GM20000 (cell line): Measurements from ENCODE around the gene SMR3A.

ENCODE experiments used
- DNase-seq: peaks from one replicate; pipeline ENCODE4 v3.0.0; 2012; ENCODE audit warnings: low spot score
- TF ChIP-seq, protein P1 (sequence below): IDR thresholded peaks from 2 replicates; pipeline ENCODE4 v1.5.1; 2012; ENCODE audit warnings: mild to moderate bottlenecking, control low read depth; ENCODE audit errors: extremely low read depth, missing control alignments

The SMR3A gene

DNA sequence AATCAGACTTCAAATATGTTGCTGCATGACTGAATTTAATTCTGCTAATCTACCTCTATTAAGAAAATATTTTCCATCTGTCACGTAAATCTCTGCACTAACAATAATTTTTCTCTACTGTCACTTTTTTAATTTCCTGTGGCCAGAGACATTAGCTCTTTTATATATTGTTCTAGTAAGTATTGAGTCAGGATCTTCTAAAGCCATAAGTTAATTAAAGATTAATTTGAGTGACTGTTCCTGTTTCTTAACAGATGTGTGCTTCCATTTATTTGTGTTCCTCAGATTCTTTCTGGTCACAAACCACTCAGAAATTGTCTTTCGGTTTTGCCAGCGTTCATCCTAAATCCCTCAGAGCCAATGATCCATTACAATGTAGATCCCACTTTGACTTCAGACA lies 20.0 kb downstream of the SMR3A start:
- no peak for DNase-seq
- TF ChIP-seq, protein P1, sequence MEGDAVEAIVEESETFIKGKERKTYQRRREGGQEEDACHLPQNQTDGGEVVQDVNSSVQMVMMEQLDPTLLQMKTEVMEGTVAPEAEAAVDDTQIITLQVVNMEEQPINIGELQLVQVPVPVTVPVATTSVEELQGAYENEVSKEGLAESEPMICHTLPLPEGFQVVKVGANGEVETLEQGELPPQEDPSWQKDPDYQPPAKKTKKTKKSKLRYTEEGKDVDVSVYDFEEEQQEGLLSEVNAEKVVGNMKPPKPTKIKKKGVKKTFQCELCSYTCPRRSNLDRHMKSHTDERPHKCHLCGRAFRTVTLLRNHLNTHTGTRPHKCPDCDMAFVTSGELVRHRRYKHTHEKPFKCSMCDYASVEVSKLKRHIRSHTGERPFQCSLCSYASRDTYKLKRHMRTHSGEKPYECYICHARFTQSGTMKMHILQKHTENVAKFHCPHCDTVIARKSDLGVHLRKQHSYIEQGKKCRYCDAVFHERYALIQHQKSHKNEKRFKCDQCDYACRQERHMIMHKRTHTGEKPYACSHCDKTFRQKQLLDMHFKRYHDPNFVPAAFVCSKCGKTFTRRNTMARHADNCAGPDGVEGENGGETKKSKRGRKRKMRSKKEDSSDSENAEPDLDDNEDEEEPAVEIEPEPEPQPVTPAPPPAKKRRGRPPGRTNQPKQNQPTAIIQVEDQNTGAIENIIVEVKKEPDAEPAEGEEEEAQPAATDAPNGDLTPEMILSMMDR, result no peak

DNA sequence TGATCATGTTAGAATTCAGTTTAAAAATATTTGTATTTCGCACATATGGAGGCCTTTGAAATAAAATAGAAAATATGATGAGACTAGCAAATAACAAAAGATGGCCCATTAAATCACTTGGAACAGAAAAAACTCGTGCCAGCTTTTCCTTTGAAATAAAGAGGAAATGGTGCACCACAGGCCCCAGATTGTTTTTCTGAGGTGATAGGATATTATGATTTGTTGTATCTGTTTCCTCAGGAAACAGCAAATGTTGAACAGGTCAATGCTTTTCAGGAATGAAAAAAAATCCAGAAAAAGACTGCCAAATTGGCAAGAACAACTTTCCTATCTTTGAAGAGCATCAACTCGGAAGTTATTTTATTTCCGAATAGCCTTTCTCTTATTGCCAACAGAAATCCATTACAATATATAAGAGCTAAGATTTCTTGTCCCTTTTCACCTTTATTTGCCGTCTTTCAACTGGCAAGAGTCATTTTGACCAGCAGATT lies 22.2 kb downstream of the SMR3A start, which contains the start of gene SMR3B:
TSS of gene SMR3B (plus strand) at position 441 of the 491 bp plus-strand sequence. CDS start 1,380 bp downstream, outside the sequence.
- TF ChIP-seq, protein P1, result no peak
- no peak for DNase-seq

DNA sequence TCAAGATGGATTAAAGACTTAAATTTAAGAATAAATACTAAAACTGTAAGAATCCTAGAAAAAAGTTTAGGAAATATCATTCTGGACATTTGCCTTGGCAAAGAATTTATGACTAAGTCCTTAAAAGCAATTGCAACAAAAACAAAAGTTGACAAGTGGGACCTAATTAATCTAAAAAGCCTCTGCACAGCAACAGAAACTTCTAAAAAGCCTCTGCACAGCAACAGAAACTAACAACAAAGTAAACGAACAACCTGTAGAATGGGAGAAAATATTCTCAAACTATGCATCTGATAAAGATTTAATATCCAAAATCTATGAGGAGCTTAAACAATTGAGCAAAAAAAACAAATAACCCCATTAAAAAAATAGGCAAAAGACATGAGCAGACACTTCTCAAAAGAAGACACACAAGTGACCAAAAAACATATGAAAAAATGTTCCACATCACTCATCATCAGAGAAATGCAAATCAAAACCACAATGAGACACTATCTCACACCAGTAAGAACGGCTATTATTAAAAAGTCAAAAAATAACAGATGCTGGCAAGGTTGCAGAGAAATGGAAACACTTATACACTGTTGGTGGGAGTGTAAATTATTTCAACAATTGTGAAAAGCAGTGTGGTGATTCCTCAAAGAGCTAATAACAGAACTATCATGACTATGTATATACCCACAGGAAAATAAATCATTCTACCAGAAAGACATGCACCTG lies 31.7 kb downstream of the SMR3A start:
- DNase-seq, result no peak
- TF ChIP-seq, protein P1, result no peak

DNA sequence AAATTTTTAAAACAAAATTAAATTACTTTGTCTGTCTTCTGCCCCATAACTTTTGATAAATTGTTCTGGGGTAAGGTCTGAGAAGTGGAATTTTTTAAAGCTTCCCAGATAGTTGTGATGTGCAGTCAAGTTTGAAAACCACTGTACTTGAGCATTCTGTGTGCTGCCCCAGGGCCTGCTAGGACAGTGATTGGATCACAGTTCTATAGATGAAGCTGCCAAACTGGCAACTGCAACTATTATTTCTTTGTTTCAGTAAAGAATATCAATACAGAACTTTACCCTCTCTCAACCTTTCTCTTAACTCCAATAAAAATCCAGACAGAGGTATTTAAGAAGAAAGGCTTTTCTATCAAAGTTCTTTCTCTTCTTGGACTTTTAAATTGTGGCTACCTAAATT lies 37.0 kb downstream of the SMR3A start, which contains the start of gene OPRPN:
TSS of gene OPRPN (plus strand) at position 361 of the 400 bp plus-strand sequence. CDS start 1,346 bp downstream, outside the sequence.
- no peak for DNase-seq
- TF ChIP-seq, protein P1, result no peak

DNA sequence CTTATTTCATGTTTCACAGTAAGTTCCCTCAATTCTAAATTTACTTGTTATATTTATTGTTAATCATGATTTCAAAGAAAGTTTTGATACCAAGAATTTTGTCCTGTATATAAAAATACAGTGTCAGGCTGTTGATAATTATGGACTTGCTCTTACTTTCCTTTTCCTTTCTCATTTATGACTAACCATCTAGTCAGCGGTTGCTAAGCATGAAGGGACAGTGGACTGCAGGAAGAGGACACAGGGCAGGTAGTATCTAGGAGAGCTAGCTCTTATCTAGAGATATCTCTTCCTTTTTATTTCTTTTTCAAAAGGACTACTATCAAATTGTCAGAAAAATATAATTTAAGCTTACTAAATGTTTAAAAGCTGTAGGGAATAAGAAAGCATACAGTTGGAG lies 38.8 kb downstream of the SMR3A start:
- no peak for DNase-seq
- TF ChIP-seq, protein P1, result no peak

DNA sequence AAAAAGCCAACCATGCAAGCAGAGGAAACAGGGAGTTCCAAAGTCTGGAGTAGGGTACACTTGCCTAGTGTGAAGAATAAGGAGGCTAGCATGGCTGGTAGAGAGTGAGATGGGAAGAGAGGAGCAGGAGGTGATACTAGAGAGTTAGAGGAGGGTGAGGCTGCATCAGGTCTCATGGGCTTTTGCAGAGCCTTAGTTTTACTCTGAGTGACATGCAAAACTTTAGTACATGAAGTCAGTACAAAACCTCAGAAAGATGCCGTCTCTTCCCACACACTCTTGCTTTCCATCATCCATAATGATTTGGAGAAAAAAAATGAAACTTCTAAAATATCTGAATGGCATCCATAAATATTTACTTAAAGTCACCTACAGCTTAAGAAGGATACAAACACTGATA lies 42.2 kb downstream of the SMR3A start:
- TF ChIP-seq, protein P1, result no peak
- DNase-seq, result no peak

DNA sequence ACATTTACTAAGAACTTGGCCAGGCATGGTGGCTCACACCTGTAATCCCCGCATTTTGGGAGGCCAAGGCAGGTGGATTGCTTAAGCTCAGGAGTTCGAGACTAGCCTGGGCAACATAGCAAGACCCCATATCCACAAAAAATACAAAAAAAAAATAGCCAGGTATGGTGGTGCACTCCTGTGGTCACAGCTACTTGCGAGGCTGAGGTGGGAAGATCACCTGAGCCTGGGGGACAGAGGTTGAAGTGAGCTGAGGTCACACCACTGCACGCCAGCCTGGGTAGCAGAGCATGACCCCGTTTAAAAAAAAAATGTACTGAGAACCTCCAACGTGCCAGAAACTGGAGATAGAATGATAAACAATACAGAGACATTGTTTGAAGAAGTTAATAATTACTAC lies 45.2 kb downstream of the SMR3A start:
- no peak for DNase-seq
- TF ChIP-seq, protein P1, result no peak
